Mammary epithelial cell (primary cell): ENCODE data around the gene INSC.

Experiments
- CTCF ChIP-seq, 2 donors: IDR thresholded peaks in 1 of 2; conservative IDR thresholded peaks in 1 of 2; 2 replicates each; pipeline ENCODE4 v1.5.1; 2011 to 2012; ENCODE audit warnings: inconsistent platforms in 2 of 2, low read length in 2 of 2, mild to moderate bottlenecking in 2 of 2, control low read depth in 1 of 2, low read depth in 1 of 2; ENCODE audit not compliant: insufficient read depth in 1 of 2; ENCODE audit errors: extremely low read depth in 1 of 2
- EZH2 ChIP-seq: IDR thresholded peaks from 2 replicates; pipeline ENCODE4 v1.6.1; 2012; ENCODE audit warnings: low read length, inconsistent platforms, borderline replicate concordance

- TF ChIP-seq CTCF (conservative IDR thresholded peaks at IDR 0.05 in 1 of 2, IDR thresholded peaks at IDR 0.05 in 1 of 2; ENCODE audit: extremely low read depth in 1 of 2, insufficient read depth in 1 of 2, low read depth in 1 of 2, low read length in 2 of 2) = no peak
- TF ChIP-seq EZH2 = no peak
These were observed 21.4 kb downstream of the INSC start for GRCh38 chr11:15136166-15136565.
